Measurements from ENCODE around the gene TGFA.
A peak's percentile ranks its signal among the peaks of the same experiment; 100 is the strongest.

Gene TGFA

GRCh38 chr2:70461981-70462876 is 91.4 kb downstream of the TGFA start:
- no peak for DNase-seq

- no peak for DNase-seq
Measured at GRCh38 chr2:70461414-70461813, 92.2 kb downstream of the TGFA start.

GRCh38 chr2:70460333-70460732 is 93.3 kb downstream of the TGFA start:
- no peak for DNase-seq

- DNase-seq = no peak
Measured at GRCh38 chr2:70458661-70459060, 95.0 kb downstream of the TGFA start.

GRCh38 chr2:70456585-70457495 is 96.8 kb downstream of the TGFA start:
- peak; percentile 17 for DNase-seq

- DNase-seq = peak; percentile 48
Measured at GRCh38 chr2:70454936-70455544, 98.6 kb downstream of the TGFA start.

- DNase-seq = peak; percentile 19
Measured at GRCh38 chr2:70450641-70451250, 102.9 kb downstream of the TGFA start.

- DNase-seq = no peak
Measured at GRCh38 chr2:70448041-70448440, 105.6 kb downstream of the TGFA start.

- peak; percentile 37 for DNase-seq
Measured at GRCh38 chr2:70443726-70444125, 109.9 kb downstream of the TGFA start.

- DNase-seq = peak; percentile 52
Measured at GRCh38 chr2:70443078-70443465, 110.6 kb downstream of the TGFA start.

GRCh38 chr2:70442301-70443077 is 111.1 kb downstream of the TGFA start:
- DNase-seq = peak; percentile 44

GRCh38 chr2:70440621-70441020 is 113.0 kb downstream of the TGFA start:
- peak; percentile 61 for DNase-seq

GRCh38 chr2:70435138-70435537 is 118.5 kb downstream of the TGFA start:
- DNase-seq = no peak

- no peak for DNase-seq
Measured at GRCh38 chr2:70433315-70433714, 120.3 kb downstream of the TGFA start.

GRCh38 chr2:70431716-70432347 is 121.8 kb downstream of the TGFA start:
- no peak for DNase-seq

- no peak for DNase-seq
Measured at GRCh38 chr2:70426341-70426740, 127.3 kb downstream of the TGFA start.

- DNase-seq = no peak
Measured at GRCh38 chr2:70425682-70426301, 127.8 kb downstream of the TGFA start.

GRCh38 chr2:70420740-70421139 is 132.9 kb downstream of the TGFA start:
- DNase-seq = no peak

GRCh38 chr2:70420143-70420542 is 133.5 kb downstream of the TGFA start:
- DNase-seq = no peak

- DNase-seq = no peak
Measured at GRCh38 chr2:70418514-70418913, 135.1 kb downstream of the TGFA start.

- DNase-seq = no peak
Measured at GRCh38 chr2:70417011-70417410, 136.6 kb downstream of the TGFA start.

All from activated CD8-positive, alpha-beta memory T cell treated with anti-CD3 and anti-CD28 coated beads for 24 hours (primary cell).